Kidney (tissue), 14 donors: ENCODE results near the gene RPTOR. TPM values are rescaled to one million over a fixed set of nuclear protein-coding genes. Genes with fewer than 3 reads are reported as not detected.

Experiments
- DNase-seq, 5 donors: peaks; one replicate each; pipeline ENCODE4 v3.0.0-alpha.2; 2013 to 2020
- FAIRE-seq: peaks from 2 replicates; lab custom pipeline; 2012; peaks lifted over from hg19 to GRCh38; lab: Jason Lieb, UNC
- H3K27ac ChIP-seq, 2 donors: one replicate each; pipeline ENCODE4 v1.7.0; 2013; ENCODE audit warnings: low read depth in 2 of 2, low read length in 2 of 2, inconsistent platforms in 1 of 2
- H3K27me3 ChIP-seq: one replicate; pipeline ENCODE4 v1.7.1; 2013; ENCODE audit warnings: low read length, inconsistent platforms; ENCODE audit not compliant: control insufficient read depth, insufficient read depth
- H3K36me3 ChIP-seq, 3 donors: one replicate each; pipeline versions ENCODE4 v1.7.0 to v1.7.1; 2013; ENCODE audit warnings: low read length in 3 of 3, control low read depth in 1 of 3, inconsistent platforms in 1 of 3; ENCODE audit not compliant: insufficient read depth in 3 of 3, control insufficient read depth in 2 of 3
- H3K4me1 ChIP-seq, 3 donors: one replicate each; pipeline versions ENCODE4 v1.7.0 to v1.7.1; 2013; ENCODE audit warnings: low read length in 3 of 3, inconsistent platforms in 1 of 3, low read depth in 1 of 3; ENCODE audit not compliant: control insufficient read depth in 2 of 3, insufficient read depth in 2 of 3
- H3K4me3 ChIP-seq, 3 donors: one replicate each; pipeline versions ENCODE4 v1.7.0 to v1.8.1; 2013; ENCODE audit warnings: low read length in 3 of 3, control low read depth in 1 of 3, inconsistent platforms in 1 of 3
- H3K9ac ChIP-seq, 3 donors: one replicate each; pipeline versions ENCODE4 v1.7.0 to v1.7.1; 2013; ENCODE audit warnings: low read length in 3 of 3, control low read depth in 1 of 3, inconsistent platforms in 1 of 3
- H3K9me3 ChIP-seq, 3 donors: one replicate each; pipeline versions ENCODE4 v1.7.0 to v1.7.1; 2013; ENCODE audit warnings: low read length in 3 of 3, control low read depth in 1 of 3, inconsistent platforms in 1 of 3; ENCODE audit not compliant: control insufficient read depth in 2 of 3, insufficient read depth in 1 of 3
- intact Hi-C: fragments of 100-400 bp; cut with DNase I; formaldehyde crosslinking; loops from one replicate; pipeline ENCODE4 v1.11.1; 2022
- polyA plus RNA-seq: library from polyadenylated mRNA; stranded (reverse); fragments of 350-450 nt; fragmentation: Illumina TruSeq; extraction: RNeasy Lipid Tissue Mini Kit (QIAGEN cat#74804); gene quantifications from one replicate; pipeline ENCODE4 v1.2.3, GENCODE V29; 2014; ENCODE audit warnings: low read depth, low replicate concordance; ENCODE audit not compliant: insufficient read depth
- total RNA-seq: library from RNA; stranded (reverse); fragmentation: NEBNext Ultra II Directional; extraction: Animal tissue kit (Norgen Biotek cat#: 25700); gene quantifications from one replicate; pipeline ENCODE4 v1.2.1, GENCODE V29; 2021
- TF ChIP-seq, protein P1 (sequence below): IDR thresholded peaks from 3 replicates; pipeline ENCODE4 v1.5.1; 2012; ENCODE audit warnings: mild to moderate bottlenecking, moderate library complexity, borderline replicate concordance; ENCODE audit not compliant: insufficient read depth; ENCODE audit errors: extremely low read depth
- donor health status: control.
- donor health status: control.
- donor health status: control.
- donor health status: control.
- donor health status: control.
- donor health status: DM: yes; HTN: yes; CAD: no.
- donor health status: Normal renal cell carcinoma (clear cell type).

Gene RPTOR
- total and polyA plus RNA-seq, 2 donors from 2014 or later: 5.5 to 37.6 TPM

DNA sequence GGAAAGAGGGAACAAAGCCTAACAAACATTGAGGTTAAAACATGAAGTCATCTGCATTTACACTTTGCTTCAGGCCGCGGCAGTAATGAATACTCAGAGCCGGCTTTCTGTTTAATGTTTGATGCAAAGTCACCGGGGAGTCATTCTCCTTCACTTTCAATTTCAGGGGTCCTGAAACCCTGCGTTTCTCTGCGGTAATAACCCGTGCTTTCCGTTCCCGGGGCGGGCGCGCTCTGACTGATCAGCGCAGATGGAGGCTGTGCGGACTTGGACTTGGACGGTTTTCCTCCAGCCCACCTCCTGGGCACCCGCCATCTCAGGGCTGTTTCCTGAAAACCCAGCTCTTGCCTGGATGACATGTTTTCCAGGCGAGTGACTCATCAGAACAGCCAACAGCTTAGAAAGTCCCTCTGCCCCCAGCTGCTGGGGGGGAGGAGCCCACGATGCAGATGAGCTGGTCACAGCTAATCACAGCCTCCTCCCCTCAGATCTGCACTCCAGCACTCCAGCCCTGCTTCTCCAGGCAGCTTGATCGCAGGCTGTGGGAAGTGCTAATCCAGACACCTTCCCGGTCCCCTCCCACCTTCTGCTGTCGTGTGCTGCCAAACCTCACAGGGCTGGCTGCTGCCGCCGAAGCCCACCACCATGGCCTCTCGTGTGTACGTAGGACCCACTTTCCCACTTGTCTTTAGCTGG, 288.4 kb downstream of the RPTOR start:
- Histone ChIP-seq H3K4me1 (peaks cover 0 to 7% (median 3%) of the 10 kb centered on the region in 3 donors), H3K9me3 (peaks cover 0 to 3% (median 0%) of the 10 kb centered on the region in 3 donors), H3K4me3 (peak overlapping the region; percentile 50 to 66 (median 60)), H3K36me3 (no peaks in the 10 kb centered on the region), H3K9ac (peak overlapping the region; percentile 12 to 70 (median 34)), H3K27me3 (no peaks in the 10 kb centered on the region), H3K27ac (peak overlapping the region; percentile 83 to 88)
- FAIRE-seq: peak; percentile 58
- peak; percentile 93 to 97 (median 95) for DNase-seq
- TF ChIP-seq, protein P1, sequence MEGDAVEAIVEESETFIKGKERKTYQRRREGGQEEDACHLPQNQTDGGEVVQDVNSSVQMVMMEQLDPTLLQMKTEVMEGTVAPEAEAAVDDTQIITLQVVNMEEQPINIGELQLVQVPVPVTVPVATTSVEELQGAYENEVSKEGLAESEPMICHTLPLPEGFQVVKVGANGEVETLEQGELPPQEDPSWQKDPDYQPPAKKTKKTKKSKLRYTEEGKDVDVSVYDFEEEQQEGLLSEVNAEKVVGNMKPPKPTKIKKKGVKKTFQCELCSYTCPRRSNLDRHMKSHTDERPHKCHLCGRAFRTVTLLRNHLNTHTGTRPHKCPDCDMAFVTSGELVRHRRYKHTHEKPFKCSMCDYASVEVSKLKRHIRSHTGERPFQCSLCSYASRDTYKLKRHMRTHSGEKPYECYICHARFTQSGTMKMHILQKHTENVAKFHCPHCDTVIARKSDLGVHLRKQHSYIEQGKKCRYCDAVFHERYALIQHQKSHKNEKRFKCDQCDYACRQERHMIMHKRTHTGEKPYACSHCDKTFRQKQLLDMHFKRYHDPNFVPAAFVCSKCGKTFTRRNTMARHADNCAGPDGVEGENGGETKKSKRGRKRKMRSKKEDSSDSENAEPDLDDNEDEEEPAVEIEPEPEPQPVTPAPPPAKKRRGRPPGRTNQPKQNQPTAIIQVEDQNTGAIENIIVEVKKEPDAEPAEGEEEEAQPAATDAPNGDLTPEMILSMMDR: no peak
- intact Hi-C loops: no loop called here

DNA sequence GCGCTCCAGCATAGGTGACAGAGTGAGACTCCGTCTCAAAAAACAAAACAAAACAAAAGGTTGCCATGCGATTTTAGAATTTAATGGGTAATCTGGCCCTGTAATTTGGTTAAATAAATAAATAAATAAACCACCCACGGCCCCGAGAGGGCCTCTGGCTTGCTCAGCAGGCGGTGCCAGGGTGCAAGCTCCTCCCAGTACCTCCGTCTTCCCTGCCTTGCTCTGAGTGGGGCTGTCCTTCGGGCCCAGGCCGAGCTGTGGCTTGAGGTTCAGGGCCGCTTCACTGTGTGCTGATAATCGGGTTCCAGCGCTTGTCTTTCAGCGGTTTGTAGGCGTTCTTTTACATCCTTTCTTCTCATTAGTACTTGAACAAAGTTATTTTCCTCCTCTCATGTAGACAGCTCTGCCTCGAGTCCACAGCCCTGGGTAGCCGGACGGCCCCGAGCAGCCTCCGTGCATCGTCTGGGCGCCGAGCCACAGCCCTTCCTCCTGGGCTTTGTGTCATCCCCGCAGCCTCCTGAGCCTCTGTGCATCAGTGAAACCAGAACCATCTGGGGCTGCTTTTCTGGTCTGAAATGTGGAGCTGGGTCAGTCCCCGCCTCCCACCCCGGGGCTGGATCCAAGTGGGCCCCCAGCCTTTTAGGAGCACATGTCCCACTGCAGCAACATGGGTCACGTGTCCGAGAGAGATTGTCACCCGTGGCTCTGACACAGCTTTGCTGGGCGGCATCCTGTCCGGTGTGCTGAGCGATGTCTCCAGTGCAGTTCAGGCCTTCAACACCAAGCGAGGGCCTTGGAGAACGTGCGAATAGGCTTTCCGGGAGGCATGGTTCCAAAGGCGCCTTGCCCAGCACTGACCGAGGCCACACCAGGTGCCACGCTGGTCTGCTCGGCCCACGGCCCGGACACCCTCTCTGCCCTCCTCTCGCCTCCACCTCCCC, 289.6 kb downstream of the RPTOR start:
- intact Hi-C loops: no loop called here
- no peaks in the 10 kb centered on the region for H3K36me3 ChIP-seq
- FAIRE-seq: no peak
- H3K27me3 ChIP-seq: no peaks in the 10 kb centered on the region
- TF ChIP-seq, protein P1: no peak
- no peak overlapping the region for H3K27ac ChIP-seq
- H3K9me3 ChIP-seq: peaks cover 0 to 3% (median 0%) of the 10 kb centered on the region in 3 donors
- no peak overlapping the region for H3K4me3 ChIP-seq
- H3K4me1 ChIP-seq: peaks cover 0 to 7% (median 3%) of the 10 kb centered on the region in 3 donors
- H3K9ac ChIP-seq: no peak overlapping the region
- peak in 1 of 5 donors; percentile 62 for DNase-seq

DNA sequence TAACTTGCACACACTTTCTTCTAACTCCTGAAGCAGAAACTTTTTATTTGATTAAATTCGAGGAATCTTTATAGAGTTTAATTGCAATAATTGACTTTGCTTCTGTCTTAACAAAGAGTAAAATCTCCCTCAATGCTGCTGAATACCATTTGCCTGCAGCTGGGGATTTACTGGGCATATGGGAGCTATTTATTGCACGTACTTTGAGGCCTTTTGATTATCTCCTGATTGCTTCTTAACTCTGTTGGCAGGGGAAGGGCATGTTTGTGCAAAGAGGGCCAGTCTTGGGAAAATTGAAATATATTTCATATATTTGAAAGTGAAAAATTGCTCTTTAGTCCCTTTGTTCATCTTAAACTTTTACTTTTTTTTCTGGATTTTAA, 290.2 kb downstream of the RPTOR start:
- FAIRE-seq: no peak
- DNase-seq: no peak
- H3K9me3 ChIP-seq: peaks cover 0 to 3% (median 0%) of the 10 kb centered on the region in 3 donors
- H3K36me3 ChIP-seq: no peaks in the 10 kb centered on the region
- intact Hi-C loops: no loop called here
- H3K9ac ChIP-seq: no peak overlapping the region
- no peak overlapping the region for H3K4me3 ChIP-seq
- no peaks in the 10 kb centered on the region for H3K27me3 ChIP-seq
- H3K4me1 ChIP-seq: peaks cover 0 to 7% (median 3%) of the 10 kb centered on the region in 3 donors
- no peak overlapping the region for H3K27ac ChIP-seq
- TF ChIP-seq, protein P1: no peak
